Ovary (tissue), 9 donors: Measurements from ENCODE around the gene VPS26C. TPM values are rescaled to one million over a fixed set of nuclear protein-coding genes. Genes with fewer than 3 reads are reported as not detected.

Experiments used
- DNase-seq, 5 donors: peaks; one replicate each; pipeline ENCODE4 v3.0.0-alpha.2; 2019 to 2020
- H3K27ac ChIP-seq, 2 donors: fragments of 200-600 bp; one replicate each; pipeline versions ENCODE4 v1.5.1 to v1.8.0; 2019 to 2022
- H3K27me3 ChIP-seq: fragments of 200-600 bp; one replicate; pipeline ENCODE4 v1.8.0; 2022
- H3K36me3 ChIP-seq: fragments of 200-600 bp; sonication (generic); one replicate; pipeline ENCODE4 v1.5.1; 2019
- H3K4me1 ChIP-seq: one replicate; pipeline ENCODE4 v1.8.1; 2013; ENCODE audit warnings: mild to moderate bottlenecking, moderate library complexity; ENCODE audit not compliant: insufficient read depth
- H3K4me3 ChIP-seq: fragments of 200-600 bp; sonication (generic); one replicate; pipeline ENCODE4 v1.5.1; 2017
- H3K9me3 ChIP-seq, 2 donors: fragments of 200-600 bp in 1 of 2; sonication (generic) in 1 of 2; one replicate each; pipeline versions ENCODE4 v1.5.1 to v1.8.1; 2013 to 2019; ENCODE audit warnings: mild to moderate bottlenecking in 1 of 2, moderate library complexity in 1 of 2
- CTCF ChIP-seq, 3 donors: fragments of 450-650 bp in 2 of 3; fragments of 200-600 bp in 1 of 3; IDR thresholded peaks; one replicate each; pipeline versions ENCODE4 v1.5.1 to v1.8.0; 2016 to 2022; ENCODE audit warnings: antibody characterized with exemption in 3 of 3, mild to moderate bottlenecking in 1 of 3
- EP300 ChIP-seq: sonication (generic); formaldehyde crosslinking; IDR thresholded peaks from one replicate; pipeline ENCODE4 v1.6.1; 2017; ENCODE audit warnings: antibody characterized with exemption
- POLR2A ChIP-seq: fragments of 450-650 bp; IDR thresholded peaks from one replicate; pipeline ENCODE4 v1.6.1; 2017; ENCODE audit warnings: antibody characterized with exemption, mild to moderate bottlenecking, moderate library complexity
- WGBS, 3 donors: extraction: QIAGEN DNeasy Blood & Tissue Kit in 1 of 3; methylation state at CpG; one replicate each; pipeline versions ENCODE4 v1.1.5 to v1.1.7; 2013 to 2017; 5-methylcytosine and 5-hydroxymethylcytosine counted together
- intact Hi-C, 4 donors: fragments of 100-400 bp; cut with DNase I; formaldehyde crosslinking; loops; one replicate each; pipeline versions ENCODE4 v1.11.0 to v1.15.1; 2022 to 2023
- polyA plus RNA-seq, 2 donors: library from polyadenylated mRNA; stranded (reverse); fragments of 200-250 nt in 1 of 2; fragments of 350-450 nt in 1 of 2; fragmentation: Illumina TruSeq in 1 of 2; extraction: RNeasy Lipid Tissue Mini Kit (QIAGEN cat#74804) in 1 of 2; gene quantifications; one replicate each; pipeline ENCODE4 v1.2.3, GENCODE V29; 2013 to 2014
- total RNA-seq, 7 donors: library from RNA; depleted of rRNA in 2 of 7; stranded (reverse); fragments of >200 nt in 2 of 7; fragmentation: NEBNext Ultra II Directional in 3 of 7; extraction: Animal tissue kit (Norgen Biotek cat#: 25700) in 3 of 7; gene quantifications; one replicate each; pipeline versions ENCODE4 v1.1.0 to v1.2.4, GENCODE V29; 2016 to 2023
- donor health status: DM: no; HTN: no; CAD: no; lungs with moderate emphysema.
- donor health status: DM: no; HTN: no; CAD: no.
- donor health status: Bipolar disorder and iron deficiency.
- donor health status: DM: yes; HTN: yes; CAD: no.
- donor health status: DM: no; HTN: no; CAD: no.
- donor health status: DM: yes; HTN: yes; CAD: no.

Gene VPS26C
- total and polyA plus RNA-seq, 9 donors, result 16.3 to 47.7 (median 33.9) TPM

GRCh38 chr21:37237764-37238163 is 29.4 kb downstream of the VPS26C start:
- intact Hi-C loops, result no loop called here
- H3K9me3 ChIP-seq, result no peaks in the 10 kb centered on the region
- no peak overlapping the region for H3K4me3 ChIP-seq
- H3K27me3 ChIP-seq, result no peaks in the 10 kb centered on the region
- no peaks in the 10 kb centered on the region for H3K4me1 ChIP-seq
- 74 to 80% (median 74%) methylated on average over 4 of the region's 4 CpGs for WGBS, 3 donors
- DNase-seq, result no peak
- H3K36me3 ChIP-seq, result no peaks in the 10 kb centered on the region
- no peak overlapping the region for H3K27ac ChIP-seq
- TF ChIP-seq POLR2A, result no peak
- TF ChIP-seq CTCF (IDR thresholded peaks at IDR 0.05), result no peak
- no peak for TF ChIP-seq EP300

GRCh38 chr21:37237346-37237745 is 29.8 kb downstream of the VPS26C start:
- no peak for DNase-seq
- H3K4me1 ChIP-seq, result no peaks in the 10 kb centered on the region
- 92 to 97% (median 97%) methylated on average over 2 of the region's 2 CpGs for WGBS, 3 donors
- H3K9me3 ChIP-seq, result no peaks in the 10 kb centered on the region
- H3K4me3 ChIP-seq, result no peak overlapping the region
- no peak overlapping the region for H3K27ac ChIP-seq
- intact Hi-C loops, result no loop called here
- H3K36me3 ChIP-seq, result no peaks in the 10 kb centered on the region
- TF ChIP-seq CTCF (IDR thresholded peaks at IDR 0.05) (no peak), EP300 (no peak)
- no peaks in the 10 kb centered on the region for H3K27me3 ChIP-seq

- intact Hi-C loops, result no loop called here
- TF ChIP-seq EP300 (no peak), POLR2A (no peak), CTCF (IDR thresholded peaks at IDR 0.05) (no peak)
- no peak overlapping the region for H3K4me3 ChIP-seq
- 88 to 97% (median 93%) methylated on average over 9 of the region's 9 CpGs for WGBS, 3 donors
- DNase-seq, result no peak
- H3K27ac ChIP-seq, result no peak overlapping the region
- no peaks in the 10 kb centered on the region for H3K9me3 ChIP-seq
- H3K36me3 ChIP-seq, result no peaks in the 10 kb centered on the region
- H3K27me3 ChIP-seq, result no peaks in the 10 kb centered on the region
- H3K4me1 ChIP-seq, result no peaks in the 10 kb centered on the region
Observed at GRCh38 chr21:37233551-37234146, 33.5 kb downstream of the VPS26C start.

GRCh38 chr21:37232274-37233018 is 34.7 kb downstream of the VPS26C start:
- H3K9me3 ChIP-seq, result no peaks in the 10 kb centered on the region
- intact Hi-C loops, result no loop called here
- H3K27ac ChIP-seq, result no peak overlapping the region
- H3K4me3 ChIP-seq, result no peak overlapping the region
- TF ChIP-seq EP300 (no peak), POLR2A (no peak), CTCF (IDR thresholded peaks at IDR 0.05) (no peak)
- H3K27me3 ChIP-seq, result no peaks in the 10 kb centered on the region
- no peak for DNase-seq
- H3K36me3 ChIP-seq, result no peaks in the 10 kb centered on the region
- no peaks in the 10 kb centered on the region for H3K4me1 ChIP-seq
- 86 to 90% (median 90%) methylated on average over 19 of the region's 19 CpGs for WGBS, 3 donors
